Measurements from ENCODE around the gene EPHA4.

- no peak for TF ChIP-seq CTCF (IDR thresholded peaks at IDR 0.05)
- no peak for TF ChIP-seq POLR2A (IDR thresholded peaks at IDR 0.05)
Measured at GRCh38 chr2:221486106-221486505, 86.0 kb downstream of the EPHA4 start.

Data from thyroid gland (tissue), 4 donors.